AG04449 (cell line): ENCODE data around the gene ANTXRL.
"Not testable (repeated sequence)": the region's sequence is repeated elsewhere in the genome, so short reads cannot be mapped to it uniquely, and the experiment has no call there.

Experiments
- CTCF ChIA-PET: fragments of 350-600 bp; formaldehyde crosslinking; extraction: SDS; loops from one replicate; lab custom pipeline; 2021; ENCODE audit warnings: antibody characterized with exemption; lab: Yijun Ruan, JAX
- POLR2A ChIA-PET: fragments of 400-600, 350-600 bp; formaldehyde crosslinking; extraction: SDS; loops from one replicate; lab custom pipeline; 2020; ENCODE audit warnings: antibody characterized with exemption, inconsistent platforms; lab: Yijun Ruan, JAX
- DNase-seq: peaks from one replicate; pipeline ENCODE4 v3.0.0-alpha.2; 2010; ENCODE audit warnings: low read depth, low spot score
- H3K4me3 ChIP-seq: 2 replicates; pipeline ENCODE4 v1.5.1; 2011; ENCODE audit warnings: low read depth, mild to moderate bottlenecking, control low read depth, low read length
- TF ChIP-seq, protein P1 (sequence below): IDR thresholded peaks from one replicate; pipeline ENCODE4 v1.5.1; 2011; ENCODE audit warnings: mild to moderate bottlenecking, moderate library complexity, low read length, control low read depth, inconsistent platforms; ENCODE audit not compliant: insufficient read depth; ENCODE audit errors: missing control alignments

The ANTXRL gene

DNA sequence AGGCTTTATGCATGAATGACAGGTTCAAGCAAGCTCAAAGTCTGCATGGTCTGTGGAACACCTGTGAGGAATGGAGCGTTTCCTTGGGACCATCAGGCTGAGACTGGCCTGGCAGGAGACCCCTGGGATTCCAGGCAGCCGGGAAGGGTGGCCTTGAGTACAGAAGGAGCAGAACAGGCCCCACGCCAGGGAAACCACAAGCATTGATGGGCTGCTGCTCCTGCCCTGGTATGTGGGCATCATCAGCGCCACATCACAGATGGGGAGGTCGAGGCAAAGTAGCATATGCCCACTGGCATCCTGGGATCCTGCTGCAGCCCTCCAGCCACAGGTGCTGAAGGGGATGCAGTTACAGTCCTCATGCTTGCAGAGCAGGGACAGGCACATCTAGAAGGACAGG lies 40.9 kb downstream of the ANTXRL start:
- TF ChIP-seq, protein P1, sequence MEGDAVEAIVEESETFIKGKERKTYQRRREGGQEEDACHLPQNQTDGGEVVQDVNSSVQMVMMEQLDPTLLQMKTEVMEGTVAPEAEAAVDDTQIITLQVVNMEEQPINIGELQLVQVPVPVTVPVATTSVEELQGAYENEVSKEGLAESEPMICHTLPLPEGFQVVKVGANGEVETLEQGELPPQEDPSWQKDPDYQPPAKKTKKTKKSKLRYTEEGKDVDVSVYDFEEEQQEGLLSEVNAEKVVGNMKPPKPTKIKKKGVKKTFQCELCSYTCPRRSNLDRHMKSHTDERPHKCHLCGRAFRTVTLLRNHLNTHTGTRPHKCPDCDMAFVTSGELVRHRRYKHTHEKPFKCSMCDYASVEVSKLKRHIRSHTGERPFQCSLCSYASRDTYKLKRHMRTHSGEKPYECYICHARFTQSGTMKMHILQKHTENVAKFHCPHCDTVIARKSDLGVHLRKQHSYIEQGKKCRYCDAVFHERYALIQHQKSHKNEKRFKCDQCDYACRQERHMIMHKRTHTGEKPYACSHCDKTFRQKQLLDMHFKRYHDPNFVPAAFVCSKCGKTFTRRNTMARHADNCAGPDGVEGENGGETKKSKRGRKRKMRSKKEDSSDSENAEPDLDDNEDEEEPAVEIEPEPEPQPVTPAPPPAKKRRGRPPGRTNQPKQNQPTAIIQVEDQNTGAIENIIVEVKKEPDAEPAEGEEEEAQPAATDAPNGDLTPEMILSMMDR, result no peak
- ChIA-PET POLR2A (no interaction called here), CTCF (no interaction called here)
- no peak for DNase-seq
- no peak overlapping the region for H3K4me3 ChIP-seq

DNA sequence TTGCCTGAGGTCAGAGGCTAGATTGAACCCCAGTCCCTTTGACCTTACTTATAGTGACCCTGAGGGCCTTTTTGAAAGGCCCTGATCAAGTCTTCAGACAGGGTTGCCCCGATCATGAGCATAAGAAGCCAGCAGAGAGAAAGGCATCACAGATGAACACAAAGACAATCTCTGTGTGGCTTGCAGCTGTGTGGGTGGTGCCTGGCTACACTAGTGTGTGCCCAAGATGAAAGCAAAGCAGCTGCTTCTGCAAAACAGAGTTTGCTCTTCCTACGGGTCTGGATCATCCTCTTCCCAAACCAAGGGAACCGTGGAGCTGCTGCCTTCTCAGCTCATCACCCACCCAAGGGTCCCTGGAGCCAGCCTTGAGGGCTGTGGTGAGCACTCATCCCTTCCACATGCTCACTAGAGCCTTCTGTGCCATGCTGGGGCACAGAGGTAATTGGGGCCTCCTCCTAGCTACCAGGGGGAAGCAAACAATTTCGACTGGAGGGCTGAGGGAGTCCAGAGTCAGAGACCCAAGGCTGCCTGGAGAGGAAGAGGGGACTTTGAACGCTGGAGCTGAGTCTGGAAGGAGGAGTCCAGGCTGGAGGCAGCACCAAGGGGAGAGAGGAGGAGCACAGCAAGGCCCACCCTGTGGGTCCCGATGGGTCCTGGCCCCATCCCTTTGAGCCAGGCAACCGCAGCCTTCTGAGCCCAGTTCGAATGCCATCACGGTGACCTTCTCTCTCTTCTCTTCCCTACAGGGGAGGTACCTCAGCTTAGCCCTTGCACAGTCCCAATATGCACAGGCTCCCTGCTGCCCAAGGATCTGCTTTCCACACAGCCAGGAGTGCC lies 42.3 kb downstream of the ANTXRL start:
- TF ChIP-seq, protein P1, result no peak
- POLR2A ChIA-PET, result no interaction called here
- CTCF ChIA-PET, result no interaction called here
- H3K4me3 ChIP-seq, result no peak overlapping the region
- DNase-seq, result no peak

DNA sequence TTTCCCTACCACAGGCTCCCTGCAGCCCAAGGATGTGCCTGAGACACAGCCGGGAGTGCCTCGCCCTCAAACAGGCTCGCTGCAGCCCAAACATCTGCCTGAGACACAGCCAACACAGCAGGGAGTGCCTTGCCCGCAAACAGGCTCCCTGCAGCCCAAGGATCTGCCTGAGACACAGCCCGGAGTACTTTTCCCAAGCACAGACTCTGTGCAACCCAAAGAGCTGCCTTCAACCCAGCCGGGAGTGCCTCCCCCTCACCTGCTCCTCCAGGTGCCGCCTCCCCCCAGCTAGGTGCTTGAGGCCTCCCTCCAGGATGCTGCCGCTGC lies 42.9 kb downstream of the ANTXRL start:
- POLR2A ChIA-PET, result no interaction called here
- TF ChIP-seq, protein P1, result no peak
- DNase-seq, result no peak

DNA sequence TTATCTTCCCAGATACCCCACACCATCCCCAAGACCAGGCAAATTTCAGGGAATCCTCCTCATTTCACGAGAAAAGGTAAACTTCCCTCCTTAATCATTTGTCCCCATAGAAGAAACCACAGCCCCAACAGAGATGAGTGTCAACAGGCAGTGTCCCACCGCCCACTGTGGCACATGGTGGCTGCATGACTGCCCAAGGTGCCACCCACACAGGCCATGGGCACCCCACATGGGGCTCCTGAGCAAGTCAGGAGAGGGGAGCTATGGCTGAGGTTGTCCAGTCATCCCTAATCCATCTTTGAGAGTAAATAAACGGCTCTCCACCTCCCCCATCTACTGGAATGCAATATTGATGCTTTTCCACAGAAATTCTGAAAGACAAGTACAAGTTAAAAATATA lies 44.1 kb downstream of the ANTXRL start:
- TF ChIP-seq, protein P1, result no peak
- no peak overlapping the region for H3K4me3 ChIP-seq
- POLR2A ChIA-PET, result no interaction called here
- no peak for DNase-seq
- CTCF ChIA-PET, result no interaction called here

More for the DNA sequence above, 42.9 kb downstream of the ANTXRL start:
- no peak overlapping the region for H3K4me3 ChIP-seq
- CTCF ChIA-PET, result no interaction called here

DNA sequence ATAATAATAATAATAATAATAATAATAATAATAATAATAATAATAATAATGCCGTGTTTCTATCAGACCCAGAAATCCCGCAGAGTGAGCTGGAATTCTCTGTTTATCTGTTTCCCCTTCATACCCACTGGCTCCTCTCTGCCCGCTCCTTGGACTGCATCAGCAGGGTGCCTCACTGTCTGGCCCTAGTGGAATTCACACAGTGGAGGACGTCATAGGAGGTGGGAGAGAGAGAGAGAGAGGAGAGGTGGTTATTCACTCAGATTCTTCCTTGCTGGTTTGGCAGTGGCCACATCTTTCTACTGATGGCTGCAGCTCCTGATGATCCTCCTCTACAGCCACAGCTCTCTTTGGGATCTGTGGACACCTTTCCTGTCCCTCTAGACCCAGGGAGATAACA lies 78.7 kb downstream of the ANTXRL start:
- POLR2A ChIA-PET, DNase-seq, CTCF ChIA-PET, H3K4me3 ChIP-seq: not testable (repeated sequence)

DNA sequence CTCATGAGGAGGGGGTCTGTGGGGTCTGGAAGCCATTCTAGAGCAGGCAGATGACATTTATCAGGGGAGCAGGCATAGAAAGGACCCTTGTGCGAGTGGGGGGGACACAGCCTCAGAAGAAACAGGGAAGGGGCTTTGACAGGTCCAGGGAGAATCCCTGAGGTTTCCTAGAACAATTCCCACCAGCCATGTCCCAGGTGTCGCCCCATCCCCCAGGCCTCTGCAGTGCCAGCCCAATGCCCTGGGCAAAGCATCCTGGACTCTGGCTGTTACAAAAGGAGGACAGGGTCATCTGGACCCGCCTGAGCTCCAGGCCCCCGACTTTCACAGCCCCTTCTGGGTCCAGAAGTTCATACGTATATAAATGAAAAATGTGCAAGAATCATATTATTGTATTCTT lies 80.4 kb downstream of the ANTXRL start:
- H3K4me3 ChIP-seq, POLR2A ChIA-PET, DNase-seq, CTCF ChIA-PET: not testable (repeated sequence)

DNA sequence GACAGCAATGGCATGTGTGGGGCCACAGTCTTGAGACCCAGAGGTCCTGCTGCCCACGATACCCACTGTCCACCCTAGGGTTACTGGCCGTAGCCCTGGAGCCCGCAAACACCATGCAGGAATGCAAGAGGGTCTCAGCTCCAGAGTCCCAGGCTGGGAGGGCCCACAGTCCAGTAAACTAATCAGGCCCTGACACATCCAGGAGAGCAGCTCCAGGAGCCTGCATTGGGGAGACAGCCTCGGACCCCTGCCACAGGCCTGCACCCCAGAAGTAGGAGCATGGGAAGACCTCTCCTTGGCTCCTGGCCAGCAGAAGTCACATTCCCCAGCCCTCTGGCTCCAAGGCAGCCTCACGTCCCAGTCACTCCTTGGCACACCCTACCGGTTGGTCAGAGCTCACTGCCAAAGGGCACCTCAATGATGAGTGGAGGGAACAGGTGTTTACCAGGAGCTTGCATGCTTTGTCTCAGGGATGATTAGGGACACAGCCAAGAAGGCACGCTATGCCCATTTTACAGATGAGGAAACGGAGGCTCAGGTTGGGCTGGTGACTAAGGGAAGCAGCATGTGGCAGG lies 81.0 kb downstream of the ANTXRL start:
- POLR2A ChIA-PET, CTCF ChIA-PET, DNase-seq, H3K4me3 ChIP-seq: not testable (repeated sequence)

DNA sequence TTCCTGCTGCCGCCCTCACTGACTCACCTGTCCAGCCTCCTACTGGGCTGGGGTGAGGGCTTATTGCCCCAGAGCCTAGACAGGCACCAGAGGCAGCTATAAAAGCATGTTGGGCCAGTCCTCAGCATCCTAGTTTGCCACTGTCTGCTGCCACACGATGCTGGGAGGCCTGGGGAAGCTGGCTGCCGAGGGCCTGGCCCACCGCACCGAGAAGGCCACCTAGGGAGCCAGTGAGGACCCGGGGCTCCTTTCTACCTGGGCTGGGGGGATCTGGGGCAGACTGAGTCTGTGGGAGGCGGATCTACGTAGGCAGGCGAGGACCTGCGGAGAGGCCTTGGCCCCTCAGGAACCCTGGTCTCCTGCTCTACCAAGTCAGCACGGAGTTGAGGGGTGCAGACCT lies 82.2 kb downstream of the ANTXRL start:
- DNase-seq, H3K4me3 ChIP-seq, CTCF ChIA-PET, POLR2A ChIA-PET: not testable (repeated sequence)

DNA sequence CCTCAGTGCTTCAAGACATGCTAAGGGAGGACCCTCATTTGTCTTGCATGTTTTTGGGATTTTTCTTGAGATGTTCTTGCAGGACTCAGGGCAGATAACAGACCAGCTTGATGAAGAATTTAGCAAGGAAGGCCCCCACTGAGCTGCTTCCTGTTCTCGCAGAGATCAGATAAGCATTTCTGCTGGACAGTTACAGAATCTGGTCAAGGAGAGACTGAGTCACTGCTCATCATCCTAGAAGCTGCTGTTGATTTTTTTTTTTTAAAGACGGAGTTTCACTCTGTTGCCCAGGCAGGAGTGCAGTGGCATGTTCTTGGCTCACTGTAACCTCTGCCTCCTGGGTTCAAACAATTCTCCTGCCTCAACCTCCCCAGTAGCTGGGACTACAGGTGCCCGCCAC lies 87.6 kb downstream of the ANTXRL start:
- POLR2A ChIA-PET, DNase-seq, CTCF ChIA-PET, H3K4me3 ChIP-seq: not testable (repeated sequence)

DNA sequence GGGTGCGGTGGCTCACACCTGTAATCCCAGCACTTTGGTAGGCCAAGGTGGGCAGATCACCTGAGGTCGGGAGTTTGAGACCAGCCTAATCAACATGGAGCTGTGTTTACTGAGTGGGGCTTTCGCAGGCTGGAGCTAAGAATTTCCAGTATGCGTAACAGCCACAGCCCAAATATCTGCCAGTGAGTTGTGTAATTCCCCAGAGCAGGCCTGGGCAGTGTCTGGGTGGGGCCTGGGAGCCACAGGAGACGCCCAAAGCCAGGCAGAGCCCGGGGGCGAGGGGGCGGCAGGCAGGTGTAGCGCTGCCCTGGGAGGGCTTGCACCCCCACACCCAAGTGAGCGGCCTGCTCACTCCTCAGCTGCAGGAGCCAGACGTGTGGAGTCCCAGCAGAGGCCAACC lies 88.6 kb downstream of the ANTXRL start, which contains the start of gene ANXA8L1:
Gene ANXA8L1 (plus strand): TSS at position 371 of the 400 bp plus-strand sequence. CDS start 76 bp downstream, outside the sequence.
- not testable (repeated sequence) for H3K4me3 ChIP-seq

DNA sequence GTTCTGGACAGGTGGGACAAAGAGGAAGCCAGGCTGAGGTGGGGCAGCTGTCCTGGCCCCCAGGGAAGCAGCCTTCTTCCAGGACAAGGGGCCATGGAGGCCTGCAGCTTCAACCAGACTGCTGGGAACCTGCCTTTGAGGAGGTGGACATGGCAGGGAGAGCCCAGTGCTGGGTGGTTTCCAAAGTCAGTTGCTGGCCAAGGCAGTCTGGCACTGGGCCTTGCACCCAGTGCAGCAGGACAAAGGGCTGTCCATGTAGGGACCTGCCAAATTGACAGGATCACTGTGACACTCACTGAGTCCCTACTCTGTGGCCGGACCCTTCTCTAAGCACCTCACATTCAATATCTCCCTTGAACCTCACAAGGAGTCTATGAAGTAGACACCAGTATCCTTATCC lies 90.2 kb downstream of the ANTXRL start:
- DNase-seq, H3K4me3 ChIP-seq, POLR2A ChIA-PET, CTCF ChIA-PET: not testable (repeated sequence)

More for the DNA sequence above, 88.6 kb downstream of the ANTXRL start, which contains the start of gene ANXA8L1:
- DNase-seq, CTCF ChIA-PET, POLR2A ChIA-PET: not testable (repeated sequence)

DNA sequence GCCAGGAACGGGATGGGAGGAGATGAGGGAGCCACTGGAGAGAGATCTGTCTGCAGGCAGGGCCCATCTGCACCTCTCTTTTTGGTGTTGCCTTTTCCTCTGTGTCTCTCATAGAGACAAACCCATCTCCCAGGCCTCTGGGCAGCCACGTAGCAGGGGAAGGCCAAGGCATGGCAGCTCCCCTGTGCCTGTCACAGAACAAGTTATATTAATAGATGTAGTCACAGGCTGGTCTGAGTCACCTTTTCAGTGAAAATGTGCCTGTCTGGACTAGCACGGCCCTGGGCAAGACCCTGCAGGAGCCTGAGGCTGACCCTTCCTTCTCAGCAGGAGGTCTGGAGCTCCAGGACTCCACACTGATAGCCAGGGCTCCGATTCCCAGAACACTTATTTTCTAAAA lies 90.9 kb downstream of the ANTXRL start:
- DNase-seq, H3K4me3 ChIP-seq, POLR2A ChIA-PET, CTCF ChIA-PET: not testable (repeated sequence)
